Heart left ventricle (tissue), 13 donors: Measurements from ENCODE around the gene FETUB.

Source experiments
- CTCF ChIP-seq, 12 donors: fragments of 200-600 bp; sonication (generic) in 4 of 12; IDR thresholded peaks; one replicate each; pipeline versions ENCODE4 v1.5.0 to v1.8.0; 2018 to 2022; ENCODE audit warnings: antibody characterized with exemption in 12 of 12, mild to moderate bottlenecking in 5 of 12
- POLR2A ChIP-seq, 2 donors: fragments of 450-650 bp; IDR thresholded peaks; one replicate each; pipeline ENCODE4 v1.6.1; 2017; ENCODE audit warnings: antibody characterized with exemption in 2 of 2, mild to moderate bottlenecking in 2 of 2, moderate library complexity in 2 of 2
- donor health status: ischemic (EF 13 %, LVEDD 7.1; RV severe dilation, severe dysfunction).
- donor health status: DM: no; HTN: yes; CAD: no.
- donor health status: DM: no; HTN: no; CAD: no.
- donor health status: ischemic (EF 25% LVEDD 6.9; RV normal size, moderate dysfunction).
- donor health status: ischemic (EF 25% LVEDD 5.7; RV mildly dilated, moderate dysfunction).
- donor health status: ischemic (EF 35%, LVEDD 5.7; RV mildly dilated, moderate dysfunction).
- donor health status: nonischemic (EF 11% LVEDD 7.7; RV severe dilation, severe dysfunction).
- donor health status: DM: yes; HTN: yes; CAD: no.
- donor health status: PGD.
- donor health status: ischemic (EF 29% LVEDD 5.4; RV normal size, mild dysfunction).
- donor health status: nonischemic (EF 23%, LVEDD 6.1; RV moderate dilation, normal function).

- no peak for TF ChIP-seq CTCF (IDR thresholded peaks at IDR 0.05)
- TF ChIP-seq POLR2A (IDR thresholded peaks at IDR 0.05), result no peak
Measured at GRCh38 chr3:186640929-186641328, 730 bp downstream of the FETUB start.
